Mesenchymal stem cell (in vitro differentiated cells and primary cell): Measurements from ENCODE around the gene OR10A5.
"Not testable (repeated sequence)": the region's sequence is repeated elsewhere in the genome, so short reads cannot be mapped to it uniquely, and the experiment has no call there.

Experiments
- DNase-seq: peaks from one replicate; pipeline ENCODE4 v3.0.0-alpha.2; 2013
- H2AFZ ChIP-seq: one replicate; pipeline ENCODE4 v1.6.1; 2013; ENCODE audit warnings: low read depth, mild to moderate bottlenecking, control low read depth, inconsistent platforms, low read length, moderate library complexity
- H2AK5ac ChIP-seq: 2 replicates; pipeline ENCODE4 v1.6.1; 2013; ENCODE audit warnings: low read length, moderate library complexity, mild to moderate bottlenecking, inconsistent platforms; ENCODE audit not compliant: severe bottlenecking
- H2BK120ac ChIP-seq: one replicate; pipeline ENCODE4 v1.6.1; 2013; ENCODE audit warnings: low read depth, mild to moderate bottlenecking, inconsistent platforms, low read length, moderate library complexity
- H2BK12ac ChIP-seq, 2 experiments: one replicate each; pipeline ENCODE4 v1.6.1; 2013; ENCODE audit warnings: inconsistent platforms in 2 of 2, low read length in 2 of 2, mild to moderate bottlenecking in 2 of 2, moderate library complexity in 2 of 2, control low read depth in 1 of 2
- H2BK15ac ChIP-seq: one replicate; pipeline ENCODE4 v1.6.1; 2013; ENCODE audit warnings: mild to moderate bottlenecking, low read depth, inconsistent platforms; ENCODE audit not compliant: poor library complexity, severe bottlenecking
- H2BK5ac ChIP-seq: 2 replicates; pipeline ENCODE4 v1.6.1; 2013; ENCODE audit warnings: low read depth, mild to moderate bottlenecking, low read length, control low read depth, inconsistent platforms; ENCODE audit not compliant: poor library complexity, severe bottlenecking
- H3K14ac ChIP-seq, 2 experiments: one replicate each; pipeline ENCODE4 v1.6.1; 2013; ENCODE audit warnings: inconsistent platforms in 2 of 2, low read length in 2 of 2, control low read depth in 1 of 2, mild to moderate bottlenecking in 1 of 2, moderate library complexity in 1 of 2
- H3K18ac ChIP-seq, 2 experiments: one replicate each; pipeline ENCODE4 v1.6.1; 2013; ENCODE audit warnings: inconsistent platforms in 2 of 2, low read length in 2 of 2, control low read depth in 1 of 2, low read depth in 1 of 2, mild to moderate bottlenecking in 1 of 2
- H3K23ac ChIP-seq, 2 experiments: one replicate each; pipeline ENCODE4 v1.6.1; 2013; ENCODE audit warnings: inconsistent platforms in 2 of 2, low read length in 2 of 2, mild to moderate bottlenecking in 2 of 2, moderate library complexity in 2 of 2, control low read depth in 1 of 2
- H3K27ac ChIP-seq: 2 replicates; pipeline ENCODE4 v1.5.1; 2013; ENCODE audit warnings: mild to moderate bottlenecking, moderate library complexity, low read length, control low read depth, inconsistent platforms; ENCODE audit not compliant: poor library complexity, severe bottlenecking
- H3K27me3 ChIP-seq, 2 experiments: 2 replicates each; pipeline versions ENCODE4 v1.6.1 to v1.7.0; 2013; ENCODE audit warnings: low read length in 2 of 2, mild to moderate bottlenecking in 2 of 2, moderate library complexity in 2 of 2, control low read depth in 1 of 2, inconsistent platforms in 1 of 2; ENCODE audit not compliant: control insufficient read depth in 1 of 2, insufficient read depth in 1 of 2
- H3K36me3 ChIP-seq, 2 experiments: 2 replicates each; pipeline versions ENCODE4 v1.6.1 to v1.7.0; 2013; ENCODE audit warnings: low read length in 2 of 2, control low read depth in 1 of 2, inconsistent platforms in 1 of 2, low read depth in 1 of 2, mild to moderate bottlenecking in 1 of 2; ENCODE audit not compliant: insufficient read depth in 2 of 2, control insufficient read depth in 1 of 2
- H3K4ac ChIP-seq, 2 experiments: one replicate each; pipeline ENCODE4 v1.6.1; 2013; ENCODE audit warnings: inconsistent platforms in 2 of 2, low read length in 2 of 2, mild to moderate bottlenecking in 2 of 2, moderate library complexity in 2 of 2, control low read depth in 1 of 2, low read depth in 1 of 2
- H3K4me1 ChIP-seq: 2 replicates; pipeline ENCODE4 v1.6.1; 2013; ENCODE audit warnings: low read depth, low read length, control low read depth; ENCODE audit not compliant: control insufficient read depth, insufficient read depth
- H3K4me2 ChIP-seq: 2 replicates; pipeline ENCODE4 v1.6.1; 2013; ENCODE audit warnings: low read length, mild to moderate bottlenecking, inconsistent platforms; ENCODE audit not compliant: poor library complexity, severe bottlenecking
- H3K4me3 ChIP-seq, 2 experiments: 2 replicates each; pipeline versions ENCODE4 v1.5.1 to v1.7.0; 2013; ENCODE audit warnings: low read length in 2 of 2, mild to moderate bottlenecking in 2 of 2, control low read depth in 1 of 2, low read depth in 1 of 2; ENCODE audit not compliant: insufficient read depth in 1 of 2
- H3K79me1 ChIP-seq: replicated peaks from 2 replicates; pipeline ENCODE4 v1.6.1; 2013; ENCODE audit warnings: mild to moderate bottlenecking, control low read depth, low read length, inconsistent platforms; ENCODE audit not compliant: poor library complexity, severe bottlenecking
- H3K9ac ChIP-seq: 2 replicates; pipeline ENCODE4 v1.7.0; 2013; ENCODE audit warnings: mild to moderate bottlenecking, low read length, moderate library complexity
- H3K9me3 ChIP-seq: 2 replicates; pipeline ENCODE4 v1.7.0; 2013; ENCODE audit warnings: mild to moderate bottlenecking, low read length; ENCODE audit not compliant: control insufficient read depth
- H4K8ac ChIP-seq: one replicate; pipeline ENCODE4 v1.6.1; 2013; ENCODE audit warnings: inconsistent platforms, mild to moderate bottlenecking, low read length, moderate library complexity
- H4K91ac ChIP-seq: one replicate; pipeline ENCODE4 v1.6.1; 2013; ENCODE audit warnings: mild to moderate bottlenecking, low read length, inconsistent platforms
- WGBS: methylation state at CpG from one replicate; pipeline ENCODE4 v1.1.7; 2013; ENCODE audit warnings: mixed read lengths; 5-methylcytosine and 5-hydroxymethylcytosine counted together

Gene OR10A5

DNA sequence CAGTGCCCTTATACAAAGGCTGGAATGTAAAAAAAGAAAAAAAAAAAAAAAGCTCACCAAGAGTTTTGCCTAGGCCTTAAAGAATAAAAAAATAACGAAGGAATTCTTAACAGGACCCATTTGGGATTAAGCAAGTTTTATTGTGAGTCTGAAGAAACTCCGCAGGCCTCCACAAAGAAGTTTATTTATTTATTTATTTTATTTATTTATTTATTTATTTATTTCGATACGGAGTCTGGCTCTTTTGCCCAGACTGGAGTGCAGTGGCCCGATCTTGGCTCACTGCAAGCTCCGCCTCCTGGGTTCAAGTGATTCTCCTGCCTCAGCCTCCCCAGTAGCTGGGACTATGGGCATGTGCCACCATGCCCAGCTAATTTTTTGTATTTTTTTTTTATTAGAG, 9.3 kb downstream of the OR10A5 start:
- not testable (repeated sequence) for H2BK15ac ChIP-seq, H3K9ac ChIP-seq, H3K23ac ChIP-seq, H2BK120ac ChIP-seq, H3K4me3 ChIP-seq, H3K79me1 ChIP-seq, H4K91ac ChIP-seq, H3K4me2 ChIP-seq, H2AK5ac ChIP-seq, H3K36me3 ChIP-seq, H3K4ac ChIP-seq, H3K27ac ChIP-seq, H3K18ac ChIP-seq, DNase-seq, H3K27me3 ChIP-seq, H3K4me1 ChIP-seq, H4K8ac ChIP-seq, H2BK12ac ChIP-seq, H2AFZ ChIP-seq, H2BK5ac ChIP-seq, H3K14ac ChIP-seq
- 88% methylated on average over 5 of the region's 6 CpGs for WGBS
- H3K9me3 ChIP-seq: peaks cover 13% of the 10 kb centered on the region

DNA sequence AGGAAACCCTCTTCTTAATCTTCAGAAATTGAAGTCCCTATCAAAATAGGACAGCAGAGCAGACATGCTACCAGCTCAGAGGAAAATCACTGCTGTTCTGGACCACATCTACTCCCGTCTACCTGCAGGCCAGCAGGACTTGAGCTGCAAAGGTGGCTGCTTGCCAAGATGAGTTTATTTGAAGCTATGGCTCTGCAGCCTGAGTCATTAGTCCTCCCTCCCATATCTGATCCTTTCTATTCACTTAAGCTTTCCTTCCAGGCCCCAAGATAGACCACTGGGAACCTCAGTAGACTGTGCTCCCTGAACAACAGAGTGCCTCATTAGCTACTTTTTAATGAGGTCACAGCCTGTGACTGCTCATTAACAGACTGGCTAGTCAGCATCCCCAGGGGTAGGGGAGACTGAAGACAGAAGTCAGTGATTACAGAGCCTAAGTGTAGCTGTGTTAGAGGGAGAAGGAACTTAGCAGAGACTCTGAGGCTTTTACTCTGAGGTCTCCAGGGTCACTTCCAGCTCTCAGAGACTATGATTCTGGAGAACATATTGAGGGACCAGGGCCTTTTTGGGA, 10.6 kb downstream of the OR10A5 start:
- H3K18ac ChIP-seq: no peak overlapping the region
- no peak overlapping the region for H3K14ac ChIP-seq
- H3K36me3 ChIP-seq: no peaks in the 10 kb centered on the region
- H4K91ac ChIP-seq: no peak overlapping the region
- no peak overlapping the region for H3K4me3 ChIP-seq
- H3K4me2 ChIP-seq: no peak overlapping the region
- H2AFZ ChIP-seq: no peak overlapping the region
- no peak overlapping the region for H3K9ac ChIP-seq
- no peak overlapping the region for H2BK12ac ChIP-seq
- H2BK15ac ChIP-seq: no peak overlapping the region
- H2AK5ac ChIP-seq: no peak overlapping the region
- no peak overlapping the region for H4K8ac ChIP-seq
- no peak overlapping the region for H2BK120ac ChIP-seq
- peaks cover 13% of the 10 kb centered on the region for H3K9me3 ChIP-seq
- H3K79me1 ChIP-seq: no peaks in the 10 kb centered on the region
- no peak overlapping the region for H3K23ac ChIP-seq
- H3K4me1 ChIP-seq: no peaks in the 10 kb centered on the region
- no peak overlapping the region for H3K27ac ChIP-seq
- no peak for DNase-seq
- H2BK5ac ChIP-seq: no peak overlapping the region
- H3K27me3 ChIP-seq: no peaks in the 10 kb centered on the region
- 74% methylated on average over 1 of the region's 1 CpG for WGBS
- no peak overlapping the region for H3K4ac ChIP-seq

DNA sequence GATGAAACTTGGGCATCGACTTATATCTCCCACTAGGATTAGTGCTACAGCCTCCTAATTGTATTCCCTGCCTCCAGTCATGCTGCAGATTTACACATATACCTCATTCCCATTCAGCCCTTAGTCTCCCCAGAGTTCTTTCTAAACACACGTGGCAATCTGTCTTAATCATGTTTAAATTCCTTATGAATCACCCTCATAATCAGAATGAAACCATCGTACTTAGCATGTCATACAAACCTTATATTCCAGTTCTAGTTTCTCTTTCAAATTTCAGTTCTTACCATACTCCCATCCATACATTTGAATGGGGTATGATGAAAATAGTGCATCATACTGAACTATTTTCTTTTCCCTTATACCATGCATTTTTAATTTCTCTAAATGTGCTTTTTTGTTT, 11.4 kb downstream of the OR10A5 start:
- no peak overlapping the region for H3K4me2 ChIP-seq
- H2BK120ac ChIP-seq: no peak overlapping the region
- H3K36me3 ChIP-seq: no peaks in the 10 kb centered on the region
- no peak overlapping the region for H3K4me3 ChIP-seq
- no peak overlapping the region for H3K14ac ChIP-seq
- H2AK5ac ChIP-seq: no peak overlapping the region
- no peak overlapping the region for H3K18ac ChIP-seq
- peaks cover 13% of the 10 kb centered on the region for H3K9me3 ChIP-seq
- H3K9ac ChIP-seq: no peak overlapping the region
- no peak overlapping the region for H3K27ac ChIP-seq
- no peak overlapping the region for H4K91ac ChIP-seq
- no peak for DNase-seq
- WGBS: 69% methylated on average over 3 of the region's 3 CpGs
- no peak overlapping the region for H4K8ac ChIP-seq
- no peak overlapping the region for H2AFZ ChIP-seq
- H3K79me1 ChIP-seq: no peaks in the 10 kb centered on the region
- no peak overlapping the region for H2BK5ac ChIP-seq
- H2BK15ac ChIP-seq: no peak overlapping the region
- no peak overlapping the region for H3K4ac ChIP-seq
- no peaks in the 10 kb centered on the region for H3K27me3 ChIP-seq
- no peak overlapping the region for H3K23ac ChIP-seq
- H3K4me1 ChIP-seq: no peaks in the 10 kb centered on the region
- H2BK12ac ChIP-seq: no peak overlapping the region

GRCh38 chr11:6862961-6863360, 17.5 kb downstream of the OR10A5 start, which contains the start of gene OR10A2:
Gene OR10A2, plus strand, starts transcription at chr11:6863057. Its CDS starts 6,698 bp downstream, at chr11:6869755.
- H3K36me3 ChIP-seq: no peaks in the 10 kb centered on the region
- no peak within 1 kb of the TSS for H2AFZ ChIP-seq
- no peak within 1 kb of the TSS for H3K9ac ChIP-seq
- no peak within 1 kb of the TSS for H2BK12ac ChIP-seq
- H2BK15ac ChIP-seq: no peak within 1 kb of the TSS
- 33% methylated on average over 1 of the region's 1 CpG for WGBS
- no peak within 1 kb of the TSS for H4K91ac ChIP-seq
- H4K8ac ChIP-seq: no peak within 1 kb of the TSS
- no peak within 1 kb of the TSS for H3K23ac ChIP-seq
- no peak within 1 kb of the TSS for H2BK5ac ChIP-seq
- no peaks in the 10 kb centered on the region for H3K9me3 ChIP-seq
- no peaks in the 10 kb centered on the region for H3K27me3 ChIP-seq
- H3K4me1 ChIP-seq: no peaks in the 10 kb centered on the region
- DNase-seq: no peak
- H3K4ac ChIP-seq: no peak within 1 kb of the TSS
- no peaks in the 10 kb centered on the region for H3K79me1 ChIP-seq
- H3K14ac ChIP-seq: no peak within 1 kb of the TSS
- no peak within 1 kb of the TSS for H2AK5ac ChIP-seq
- no peak within 1 kb of the TSS for H3K4me2 ChIP-seq
- H2BK120ac ChIP-seq: no peak within 1 kb of the TSS
- H3K18ac ChIP-seq: no peak within 1 kb of the TSS
- no peak within 1 kb of the TSS for H3K4me3 ChIP-seq
- H3K27ac ChIP-seq: no peak within 1 kb of the TSS
